GM19372 (cell line): ENCODE results near the gene LAMA4.

ENCODE experiments used
- ATAC-seq: cut with Tn5 transposase; IDR thresholded peaks from one replicate; pipeline ENCODE4 v1.9.1; 2021; ENCODE audit warnings: mild to moderate bottlenecking, low read depth, moderate library complexity; ENCODE audit not compliant: unreplicated experiment

Gene LAMA4, protein sequence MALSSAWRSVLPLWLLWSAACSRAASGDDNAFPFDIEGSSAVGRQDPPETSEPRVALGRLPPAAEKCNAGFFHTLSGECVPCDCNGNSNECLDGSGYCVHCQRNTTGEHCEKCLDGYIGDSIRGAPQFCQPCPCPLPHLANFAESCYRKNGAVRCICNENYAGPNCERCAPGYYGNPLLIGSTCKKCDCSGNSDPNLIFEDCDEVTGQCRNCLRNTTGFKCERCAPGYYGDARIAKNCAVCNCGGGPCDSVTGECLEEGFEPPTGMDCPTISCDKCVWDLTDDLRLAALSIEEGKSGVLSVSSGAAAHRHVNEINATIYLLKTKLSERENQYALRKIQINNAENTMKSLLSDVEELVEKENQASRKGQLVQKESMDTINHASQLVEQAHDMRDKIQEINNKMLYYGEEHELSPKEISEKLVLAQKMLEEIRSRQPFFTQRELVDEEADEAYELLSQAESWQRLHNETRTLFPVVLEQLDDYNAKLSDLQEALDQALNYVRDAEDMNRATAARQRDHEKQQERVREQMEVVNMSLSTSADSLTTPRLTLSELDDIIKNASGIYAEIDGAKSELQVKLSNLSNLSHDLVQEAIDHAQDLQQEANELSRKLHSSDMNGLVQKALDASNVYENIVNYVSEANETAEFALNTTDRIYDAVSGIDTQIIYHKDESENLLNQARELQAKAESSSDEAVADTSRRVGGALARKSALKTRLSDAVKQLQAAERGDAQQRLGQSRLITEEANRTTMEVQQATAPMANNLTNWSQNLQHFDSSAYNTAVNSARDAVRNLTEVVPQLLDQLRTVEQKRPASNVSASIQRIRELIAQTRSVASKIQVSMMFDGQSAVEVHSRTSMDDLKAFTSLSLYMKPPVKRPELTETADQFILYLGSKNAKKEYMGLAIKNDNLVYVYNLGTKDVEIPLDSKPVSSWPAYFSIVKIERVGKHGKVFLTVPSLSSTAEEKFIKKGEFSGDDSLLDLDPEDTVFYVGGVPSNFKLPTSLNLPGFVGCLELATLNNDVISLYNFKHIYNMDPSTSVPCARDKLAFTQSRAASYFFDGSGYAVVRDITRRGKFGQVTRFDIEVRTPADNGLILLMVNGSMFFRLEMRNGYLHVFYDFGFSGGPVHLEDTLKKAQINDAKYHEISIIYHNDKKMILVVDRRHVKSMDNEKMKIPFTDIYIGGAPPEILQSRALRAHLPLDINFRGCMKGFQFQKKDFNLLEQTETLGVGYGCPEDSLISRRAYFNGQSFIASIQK (N-terminal part only)

GRCh38 chr6:112253841-112254816 is at the start of gene LAMA4:
Gene LAMA4 (minus strand): TSS chr6:112254567. CDS start chr6:112254150, 417 bp downstream.
- no peak for ATAC-seq

- ATAC-seq, result no peak
Measured at GRCh38 chr6:112302142-112302705, 47.9 kb upstream of the LAMA4 start.

GRCh38 chr6:112300896-112301295 is 46.5 kb upstream of the LAMA4 start:
- no peak for ATAC-seq

- no peak for ATAC-seq
Measured at GRCh38 chr6:112298816-112299281, 44.5 kb upstream of the LAMA4 start.

- no peak for ATAC-seq
Measured at GRCh38 chr6:112298021-112298745, 43.8 kb upstream of the LAMA4 start.

DNA sequence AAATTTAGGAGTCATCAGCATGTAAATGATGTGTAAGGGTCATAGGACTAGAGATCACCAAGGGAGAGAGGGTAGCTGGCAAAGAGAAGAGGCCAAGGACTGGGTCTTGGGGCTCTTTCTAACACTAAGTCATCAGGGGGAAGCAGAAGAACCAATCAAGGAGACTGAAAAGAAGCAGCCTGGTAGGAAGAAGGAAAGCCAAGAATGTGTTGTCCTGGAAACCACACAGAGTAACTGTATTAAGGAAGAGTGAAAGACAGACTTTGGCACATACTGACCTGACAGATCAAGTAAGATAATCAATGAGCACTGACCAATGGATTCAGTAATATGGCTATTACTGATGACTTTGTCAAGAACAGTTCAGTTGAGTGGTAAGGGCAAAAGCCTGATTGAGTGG is 42.3 kb upstream of the LAMA4 start:
- no peak for ATAC-seq

DNA sequence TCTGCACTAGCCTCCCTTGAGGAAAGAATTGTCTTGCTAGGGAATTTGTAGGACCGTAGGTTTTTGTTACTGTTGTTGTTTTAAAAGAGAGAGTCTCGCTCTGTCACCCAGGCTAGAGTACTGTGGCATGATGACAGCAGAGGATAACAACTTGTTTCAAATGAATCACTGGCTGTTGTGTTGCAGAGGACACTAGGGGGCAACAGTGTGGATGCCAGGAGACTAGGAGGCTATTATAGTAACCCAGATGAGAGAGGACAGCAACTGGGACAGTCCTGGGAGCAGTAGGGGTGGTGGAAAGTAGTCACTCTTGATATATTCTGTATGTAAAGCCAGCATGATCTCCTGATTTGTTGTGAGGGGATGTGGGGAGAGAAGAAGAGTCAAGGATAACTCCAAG is 41.8 kb upstream of the LAMA4 start:
- peak; percentile 77 for ATAC-seq

DNA sequence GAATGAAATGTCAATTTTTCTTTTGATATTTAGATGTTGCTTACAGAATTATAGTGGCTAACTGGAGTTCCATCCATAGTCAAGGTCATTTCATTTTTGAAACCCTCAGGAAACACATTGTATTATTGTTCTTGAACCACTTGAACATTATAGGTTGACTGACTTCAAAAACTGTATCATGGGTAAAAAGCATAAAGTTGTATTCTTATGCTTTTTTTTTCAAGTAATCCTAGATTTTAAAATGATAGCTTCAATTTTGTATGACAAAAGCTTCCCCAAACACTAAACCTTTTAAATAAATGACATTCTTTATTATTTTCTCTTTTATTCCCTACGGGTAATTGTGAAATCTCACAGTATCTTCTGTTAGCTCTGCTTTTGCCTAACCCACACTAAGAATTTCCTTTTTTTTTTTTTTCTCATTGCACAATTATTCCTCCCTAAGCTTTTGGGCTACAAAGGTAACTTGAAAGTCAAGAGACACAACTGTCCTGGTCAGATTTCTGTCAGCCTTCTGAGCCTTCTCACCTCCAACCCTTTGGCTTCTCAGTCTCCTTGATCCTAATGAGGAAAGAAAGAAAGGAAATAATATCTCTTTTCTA is 36.9 kb upstream of the LAMA4 start:
- ATAC-seq, result no peak

- no peak for ATAC-seq
Measured at GRCh38 chr6:112289038-112289566, 34.7 kb upstream of the LAMA4 start.

DNA sequence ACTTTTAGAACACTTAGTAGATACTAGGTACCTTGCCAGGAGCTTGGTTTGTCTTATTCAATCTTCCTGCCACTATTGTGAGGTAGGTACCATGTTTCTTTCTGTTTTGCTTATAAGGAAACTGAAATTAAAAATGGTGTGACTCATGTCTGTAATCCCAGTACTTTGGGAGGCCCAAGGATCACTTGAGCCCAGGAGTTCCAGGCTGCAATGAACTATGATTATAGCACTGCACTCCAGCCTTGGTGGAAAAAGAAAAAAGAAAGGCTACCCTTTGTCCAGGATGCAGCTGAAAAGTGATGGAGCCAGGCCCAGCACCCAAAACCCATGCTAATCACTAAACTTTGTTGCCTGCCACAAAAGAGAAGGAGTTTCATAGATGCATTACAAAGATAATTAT is 34.1 kb upstream of the LAMA4 start:
- no peak for ATAC-seq

- ATAC-seq, result no peak
Measured at GRCh38 chr6:112287577-112288225, 33.3 kb upstream of the LAMA4 start.

GRCh38 chr6:112286500-112287144 is 32.3 kb upstream of the LAMA4 start:
- no peak for ATAC-seq

DNA sequence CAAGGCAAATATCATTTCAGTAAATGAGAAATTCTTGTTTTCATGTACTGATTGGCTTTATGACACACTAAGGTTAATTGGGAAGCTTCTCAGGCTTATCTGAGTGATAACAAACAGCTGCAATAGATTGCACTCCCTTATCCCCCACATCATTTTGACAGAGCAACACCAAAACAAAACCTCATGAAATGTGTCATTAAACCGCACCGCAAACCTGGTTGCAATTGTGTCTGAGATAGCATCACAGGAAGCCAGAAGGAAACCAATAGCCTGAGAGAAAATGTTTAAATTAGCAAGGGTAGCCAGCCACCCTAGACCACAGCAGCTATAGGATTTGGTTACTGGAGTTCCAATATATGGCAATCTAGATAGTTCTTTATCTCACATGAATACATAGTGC is 31.6 kb upstream of the LAMA4 start:
- ATAC-seq, result peak; percentile 77

GRCh38 chr6:112284603-112285002 is 30.2 kb upstream of the LAMA4 start:
- ATAC-seq, result no peak

DNA sequence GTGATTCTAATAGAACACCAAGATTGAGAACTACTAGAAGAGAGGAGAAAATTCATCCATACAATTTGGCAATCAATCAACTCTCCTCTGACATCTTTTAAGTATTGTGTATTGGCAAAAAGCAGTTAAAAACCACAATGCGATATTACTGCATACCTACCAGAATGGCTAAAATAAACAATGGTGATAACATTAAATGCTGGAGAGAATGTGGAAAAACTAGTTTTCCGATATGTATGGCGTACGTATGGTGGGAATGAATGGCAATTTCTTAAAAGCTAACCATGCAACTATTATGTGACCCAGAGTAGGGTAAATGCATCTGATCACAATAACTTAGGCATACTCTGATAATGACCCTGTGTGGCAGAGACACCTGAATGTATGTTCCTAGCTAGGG is 29.3 kb upstream of the LAMA4 start:
- no peak for ATAC-seq

GRCh38 chr6:112281821-112282615 is 27.7 kb upstream of the LAMA4 start:
- no peak for ATAC-seq
